Lower leg skin (tissue), 3 donors: Measurements from ENCODE around the gene SNX6.
"Not testable (repeated sequence)": the region's sequence is repeated elsewhere in the genome, so short reads cannot be mapped to it uniquely, and the experiment has no call there.

Experiments used
- POLR2A ChIP-seq, 2 donors: fragments of 450-650 bp; IDR thresholded peaks; one replicate each; pipeline ENCODE4 v1.6.1; 2016 to 2017; ENCODE audit warnings: antibody characterized with exemption in 2 of 2, mild to moderate bottlenecking in 1 of 2, moderate library complexity in 1 of 2
- TF ChIP-seq, protein P1 (sequence below), 3 donors: fragments of 450-650 bp; IDR thresholded peaks; one replicate each; pipeline ENCODE4 v1.5.1; 2016; ENCODE audit warnings: antibody characterized with exemption in 3 of 3, mild to moderate bottlenecking in 3 of 3, moderate library complexity in 2 of 3

DNA sequence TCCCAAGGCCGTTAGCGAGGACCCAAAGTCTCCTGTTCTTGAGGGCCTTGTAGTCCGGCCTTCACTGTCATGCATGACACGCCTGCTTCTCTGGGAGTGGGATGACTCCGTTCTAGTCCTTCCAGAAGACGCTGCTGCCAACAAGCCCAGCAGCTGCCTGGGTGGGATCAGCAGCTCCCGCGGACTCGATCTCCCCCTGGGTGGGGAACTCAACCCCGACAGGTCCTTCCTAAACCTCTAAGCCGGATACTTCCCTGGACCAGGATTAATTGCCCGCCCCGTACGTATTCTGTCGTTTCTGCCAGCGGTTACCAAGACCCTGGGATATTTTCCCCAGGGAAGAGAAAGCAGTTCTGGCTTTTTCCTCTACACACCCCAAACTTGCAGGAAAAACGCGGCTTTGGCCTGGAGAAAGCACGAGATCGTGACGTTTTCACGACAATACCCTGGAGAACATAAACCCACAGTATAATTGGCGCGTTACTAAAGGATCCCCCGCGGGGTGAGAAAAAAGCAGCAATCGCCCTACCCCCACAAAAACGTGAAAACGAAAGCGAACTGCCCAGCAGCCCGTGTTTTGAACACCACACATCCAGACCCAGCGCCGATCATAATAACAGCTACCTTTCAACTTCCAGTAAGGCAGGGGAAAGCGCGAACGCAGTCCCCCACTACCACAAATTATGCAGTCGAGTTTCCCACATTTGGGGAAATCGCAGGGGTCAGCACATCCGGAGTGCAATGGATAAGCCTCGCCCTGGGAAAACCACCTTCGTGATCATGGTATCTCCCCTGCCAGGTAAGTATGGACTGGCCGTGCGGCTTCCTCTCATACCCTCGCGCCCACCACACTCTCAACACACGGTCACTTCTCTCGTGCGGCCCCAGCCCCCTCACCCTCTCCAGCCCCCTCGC is 74.1 kb downstream of the SNX6 start:
- TF ChIP-seq, protein P1, sequence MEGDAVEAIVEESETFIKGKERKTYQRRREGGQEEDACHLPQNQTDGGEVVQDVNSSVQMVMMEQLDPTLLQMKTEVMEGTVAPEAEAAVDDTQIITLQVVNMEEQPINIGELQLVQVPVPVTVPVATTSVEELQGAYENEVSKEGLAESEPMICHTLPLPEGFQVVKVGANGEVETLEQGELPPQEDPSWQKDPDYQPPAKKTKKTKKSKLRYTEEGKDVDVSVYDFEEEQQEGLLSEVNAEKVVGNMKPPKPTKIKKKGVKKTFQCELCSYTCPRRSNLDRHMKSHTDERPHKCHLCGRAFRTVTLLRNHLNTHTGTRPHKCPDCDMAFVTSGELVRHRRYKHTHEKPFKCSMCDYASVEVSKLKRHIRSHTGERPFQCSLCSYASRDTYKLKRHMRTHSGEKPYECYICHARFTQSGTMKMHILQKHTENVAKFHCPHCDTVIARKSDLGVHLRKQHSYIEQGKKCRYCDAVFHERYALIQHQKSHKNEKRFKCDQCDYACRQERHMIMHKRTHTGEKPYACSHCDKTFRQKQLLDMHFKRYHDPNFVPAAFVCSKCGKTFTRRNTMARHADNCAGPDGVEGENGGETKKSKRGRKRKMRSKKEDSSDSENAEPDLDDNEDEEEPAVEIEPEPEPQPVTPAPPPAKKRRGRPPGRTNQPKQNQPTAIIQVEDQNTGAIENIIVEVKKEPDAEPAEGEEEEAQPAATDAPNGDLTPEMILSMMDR (IDR thresholded peaks at IDR 0.05), result not testable (repeated sequence)
- TF ChIP-seq POLR2A (IDR thresholded peaks at IDR 0.05), result not testable (repeated sequence)
